ENCODE data around the gene MBD1.
A peak's percentile ranks its signal among the peaks of the same experiment; 100 is the strongest.
"Not testable (repeated sequence)": the region's sequence is repeated elsewhere in the genome, so short reads cannot be mapped to it uniquely, and the experiment has no call there.

The MBD1 gene

GRCh38 chr18:50310080-50310479 lies 28.8 kb upstream of the MBD1 start:
- no peaks in the 10 kb centered on the region for H3K27me3 ChIP-seq (ENCODE audit: control insufficient read depth, insufficient read depth, low read length, poor library complexity, severe bottlenecking)
- 93 to 95% methylated on average over 10 of the region's 10 CpGs for WGBS, 2 experiments
- H3K9me3 ChIP-seq (ENCODE audit: control insufficient read depth, low read length): no peaks in the 10 kb centered on the region
- H3K36me3 ChIP-seq (ENCODE audit: control insufficient read depth, insufficient read depth, low read length): no peaks in the 10 kb centered on the region
- H3K4me3 ChIP-seq (ENCODE audit: insufficient read depth, low read depth, low read length): no peak overlapping the region
- no peak overlapping the region for H3K27ac ChIP-seq (ENCODE audit: insufficient read depth, low read depth, low read length, poor library complexity, severe bottlenecking)
- H3K4me1 ChIP-seq (ENCODE audit: control insufficient read depth, insufficient read depth, low read length): no peaks in the 10 kb centered on the region

DNA sequence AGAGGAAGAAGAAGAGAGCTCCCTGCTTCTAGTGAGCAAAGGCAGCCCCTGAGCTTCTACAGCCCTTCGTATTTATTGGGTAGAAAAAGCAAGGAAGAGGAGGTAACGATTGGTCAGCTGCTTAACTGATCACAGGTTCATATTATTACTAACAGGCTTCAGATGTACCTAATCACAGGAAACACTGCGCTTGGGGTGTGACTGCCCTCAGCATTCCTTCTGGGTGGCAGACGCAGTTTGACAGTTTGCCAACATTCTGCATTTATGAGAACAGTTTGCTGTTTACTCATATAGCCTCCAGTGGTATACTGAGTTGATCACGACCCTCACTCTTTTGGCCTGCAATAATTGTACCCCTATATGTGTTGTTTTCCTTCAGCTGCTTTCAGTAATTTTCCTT lies 27.5 kb upstream of the MBD1 start:
- H3K4me3 ChIP-seq (ENCODE audit: insufficient read depth, low read depth, low read length); H3K4me1 ChIP-seq (ENCODE audit: control insufficient read depth, insufficient read depth, low read length); H3K27me3 ChIP-seq (ENCODE audit: control insufficient read depth, insufficient read depth, low read length, poor library complexity, severe bottlenecking); H3K36me3 ChIP-seq (ENCODE audit: control insufficient read depth, insufficient read depth, low read length); H3K9me3 ChIP-seq (ENCODE audit: control insufficient read depth, low read length); H3K27ac ChIP-seq (ENCODE audit: insufficient read depth, low read depth, low read length, poor library complexity, severe bottlenecking): not testable (repeated sequence)
- WGBS, 2 experiments: 89 to 92% methylated on average over 5 of the region's 5 CpGs

GRCh38 chr18:50307738-50308470 lies 26.6 kb upstream of the MBD1 start:
- Histone ChIP-seq H3K27me3 (ENCODE audit: control insufficient read depth, insufficient read depth, low read length, poor library complexity, severe bottlenecking) (no peaks in the 10 kb centered on the region), H3K9me3 (ENCODE audit: control insufficient read depth, low read length) (no peaks in the 10 kb centered on the region), H3K27ac (ENCODE audit: insufficient read depth, low read depth, low read length, poor library complexity, severe bottlenecking) (no peak overlapping the region), H3K4me1 (ENCODE audit: control insufficient read depth, insufficient read depth, low read length) (no peaks in the 10 kb centered on the region), H3K4me3 (ENCODE audit: insufficient read depth, low read depth, low read length) (peak overlapping the region; percentile 39), H3K36me3 (ENCODE audit: control insufficient read depth, insufficient read depth, low read length) (no peaks in the 10 kb centered on the region)
- 42 to 43% methylated on average over 26 of the region's 26 CpGs for WGBS, 2 experiments

GRCh38 chr18:50307400-50307737 lies 26.0 kb upstream of the MBD1 start:
- Histone ChIP-seq H3K36me3 (ENCODE audit: control insufficient read depth, insufficient read depth, low read length) (no peaks in the 10 kb centered on the region), H3K27ac (ENCODE audit: insufficient read depth, low read depth, low read length, poor library complexity, severe bottlenecking) (no peak overlapping the region), H3K9me3 (ENCODE audit: control insufficient read depth, low read length) (no peaks in the 10 kb centered on the region), H3K4me3 (ENCODE audit: insufficient read depth, low read depth, low read length) (peak overlapping the region; percentile 39), H3K27me3 (ENCODE audit: control insufficient read depth, insufficient read depth, low read length, poor library complexity, severe bottlenecking) (no peaks in the 10 kb centered on the region), H3K4me1 (ENCODE audit: control insufficient read depth, insufficient read depth, low read length) (no peaks in the 10 kb centered on the region)
- 24 to 32% methylated on average over 8 of the region's 8 CpGs for WGBS, 2 experiments

- H3K27me3 ChIP-seq (ENCODE audit: control insufficient read depth, insufficient read depth, low read length, poor library complexity, severe bottlenecking): no peaks in the 10 kb centered on the region
- WGBS, 2 experiments: 84 to 96% methylated on average over 8 of the region's 8 CpGs
These were observed 25.6 kb upstream of the MBD1 start for GRCh38 chr18:50306944-50307343.

DNA sequence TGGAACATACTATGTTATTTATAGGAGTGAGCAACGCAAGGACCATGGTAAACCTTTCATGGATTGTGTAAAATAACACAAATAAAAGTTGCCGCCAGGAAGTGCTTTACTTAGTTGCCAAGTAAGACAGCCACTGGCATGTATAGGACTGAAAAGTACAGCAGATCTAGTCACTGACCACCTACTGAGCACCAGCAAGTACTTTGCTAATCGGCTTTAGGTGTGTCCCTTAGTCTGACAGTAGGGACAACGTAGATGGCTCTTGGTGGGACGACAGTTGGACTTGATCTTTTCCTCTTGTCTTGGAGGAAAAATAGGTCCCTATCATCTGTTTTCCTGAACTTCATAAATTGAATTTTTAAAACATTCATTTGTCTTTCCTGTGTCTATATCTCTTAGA lies 19.8 kb upstream of the MBD1 start:
- H3K4me3 ChIP-seq (ENCODE audit: insufficient read depth, low read depth, low read length): no peak overlapping the region
- H3K27me3 ChIP-seq (ENCODE audit: control insufficient read depth, insufficient read depth, low read length, poor library complexity, severe bottlenecking): no peaks in the 10 kb centered on the region
- H3K9me3 ChIP-seq (ENCODE audit: control insufficient read depth, low read length): no peaks in the 10 kb centered on the region
- no peaks in the 10 kb centered on the region for H3K4me1 ChIP-seq (ENCODE audit: control insufficient read depth, insufficient read depth, low read length)
- H3K27ac ChIP-seq (ENCODE audit: insufficient read depth, low read depth, low read length, poor library complexity, severe bottlenecking): no peak overlapping the region
- 75 to 80% methylated on average over 5 of the region's 5 CpGs for WGBS, 2 experiments
- no peaks in the 10 kb centered on the region for H3K36me3 ChIP-seq (ENCODE audit: control insufficient read depth, insufficient read depth, low read length)

More at GRCh38 chr18:50306944-50307343, 25.6 kb upstream of the MBD1 start:
- Histone ChIP-seq H3K4me3 (ENCODE audit: insufficient read depth, low read depth, low read length) (no peak overlapping the region), H3K27ac (ENCODE audit: insufficient read depth, low read depth, low read length, poor library complexity, severe bottlenecking) (no peak overlapping the region), H3K36me3 (ENCODE audit: control insufficient read depth, insufficient read depth, low read length) (no peaks in the 10 kb centered on the region), H3K9me3 (ENCODE audit: control insufficient read depth, low read length) (no peaks in the 10 kb centered on the region), H3K4me1 (ENCODE audit: control insufficient read depth, insufficient read depth, low read length) (no peaks in the 10 kb centered on the region)

DNA sequence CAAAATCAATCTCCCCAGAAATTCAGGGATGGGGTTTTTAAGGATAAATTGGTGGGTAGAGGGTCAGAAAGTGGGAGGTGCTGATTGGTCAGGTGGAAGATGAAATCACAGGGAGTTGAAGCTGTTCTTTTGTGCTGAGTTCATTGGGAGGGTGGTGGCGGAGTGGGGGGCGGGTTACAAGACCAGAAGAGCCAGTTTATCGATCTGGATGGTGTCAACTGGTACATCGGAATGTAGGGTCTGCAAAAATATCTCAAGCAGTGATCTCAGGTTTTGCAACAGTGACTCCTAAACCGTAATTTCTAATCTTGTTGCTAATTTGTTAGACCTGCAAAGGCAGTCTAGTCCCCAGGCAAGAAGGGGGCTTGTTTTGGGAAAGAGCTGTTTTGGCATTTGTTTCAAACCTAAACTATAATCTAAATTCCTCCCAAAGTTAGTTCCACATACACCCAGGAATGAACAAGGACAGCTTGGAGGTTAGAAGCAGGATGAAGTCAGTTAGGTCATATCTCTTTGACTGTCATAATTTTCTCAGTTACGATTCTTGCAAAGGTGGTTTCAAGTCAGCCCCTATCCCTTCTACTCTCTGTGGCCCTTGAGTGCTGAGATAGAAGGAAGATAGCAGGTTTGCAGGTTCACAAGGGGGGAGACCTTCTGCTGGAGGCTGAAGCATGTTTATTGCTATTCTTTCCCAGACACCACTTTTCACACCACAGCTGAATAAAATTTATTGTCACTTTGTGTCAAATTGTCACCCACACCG lies 18.5 kb upstream of the MBD1 start:
- H3K27me3 ChIP-seq (ENCODE audit: control insufficient read depth, insufficient read depth, low read length, poor library complexity, severe bottlenecking): no peaks in the 10 kb centered on the region
- WGBS, 2 experiments: 82 to 84% methylated on average over 7 of the region's 7 CpGs
- no peaks in the 10 kb centered on the region for H3K36me3 ChIP-seq (ENCODE audit: control insufficient read depth, insufficient read depth, low read length)
- no peaks in the 10 kb centered on the region for H3K9me3 ChIP-seq (ENCODE audit: control insufficient read depth, low read length)
- H3K27ac ChIP-seq (ENCODE audit: insufficient read depth, low read depth, low read length, poor library complexity, severe bottlenecking): no peak overlapping the region
- no peak overlapping the region for H3K4me3 ChIP-seq (ENCODE audit: insufficient read depth, low read depth, low read length)
- H3K4me1 ChIP-seq (ENCODE audit: control insufficient read depth, insufficient read depth, low read length): no peaks in the 10 kb centered on the region

- Histone ChIP-seq H3K9me3 (ENCODE audit: control insufficient read depth, low read length) (no peaks in the 10 kb centered on the region), H3K27me3 (ENCODE audit: control insufficient read depth, insufficient read depth, low read length, poor library complexity, severe bottlenecking) (no peaks in the 10 kb centered on the region), H3K4me3 (ENCODE audit: insufficient read depth, low read depth, low read length) (no peak overlapping the region), H3K27ac (ENCODE audit: insufficient read depth, low read depth, low read length, poor library complexity, severe bottlenecking) (no peak overlapping the region), H3K4me1 (ENCODE audit: control insufficient read depth, insufficient read depth, low read length) (no peaks in the 10 kb centered on the region), H3K36me3 (ENCODE audit: control insufficient read depth, insufficient read depth, low read length) (no peaks in the 10 kb centered on the region)
- WGBS, 2 experiments: 96% methylated on average over 49 of the region's 49 CpGs
These were observed 17.3 kb upstream of the MBD1 start for GRCh38 chr18:50298443-50299284.

DNA sequence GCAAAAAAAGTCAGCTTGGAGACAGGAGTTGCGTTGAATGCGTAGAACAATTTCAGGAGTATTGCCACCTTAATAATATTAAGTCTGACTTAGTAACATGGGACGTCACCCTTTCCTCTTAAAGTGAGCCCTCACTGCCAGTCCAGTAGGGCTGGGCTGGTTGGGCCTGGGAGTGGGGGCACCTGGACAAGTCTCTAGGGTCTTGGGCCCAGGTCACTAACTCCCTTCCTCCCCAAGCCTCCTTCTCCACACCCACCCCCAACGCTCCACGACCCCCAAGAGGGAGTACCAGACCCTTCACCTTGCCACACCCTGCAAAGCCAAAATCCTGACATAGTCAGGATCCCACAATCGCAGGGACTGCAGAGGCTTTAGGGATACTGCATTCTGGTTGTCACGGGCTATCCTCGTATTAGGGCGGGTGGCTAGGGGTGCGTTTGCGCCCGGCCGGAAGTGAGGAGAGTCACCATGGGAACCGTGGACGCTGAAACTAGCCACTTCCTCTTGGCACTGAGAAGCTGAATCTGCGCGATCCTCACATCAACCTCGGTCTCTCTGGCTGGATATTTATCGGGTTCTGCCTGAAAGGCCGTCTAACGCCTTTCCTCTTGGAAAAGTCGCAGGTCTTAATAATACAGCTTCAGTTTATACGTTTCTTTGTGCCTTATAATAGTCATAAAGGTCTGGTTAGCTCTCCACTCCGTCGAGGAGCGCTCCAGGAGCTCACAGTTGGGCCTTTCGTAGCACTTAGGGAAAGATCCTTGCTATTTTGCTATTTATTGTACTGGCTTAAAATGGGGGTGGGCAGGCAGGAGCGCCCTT lies 16.5 kb upstream of the MBD1 start:
- WGBS, 2 experiments: 78 to 79% methylated on average over 28 of the region's 28 CpGs
- H3K4me3 ChIP-seq (ENCODE audit: insufficient read depth, low read depth, low read length): peak overlapping the region; percentile 3

More for the DNA sequence above, 16.5 kb upstream of the MBD1 start:
- H3K27ac ChIP-seq (ENCODE audit: insufficient read depth, low read depth, low read length, poor library complexity, severe bottlenecking): no peak overlapping the region
- no peaks in the 10 kb centered on the region for H3K27me3 ChIP-seq (ENCODE audit: control insufficient read depth, insufficient read depth, low read length, poor library complexity, severe bottlenecking)
- no peaks in the 10 kb centered on the region for H3K9me3 ChIP-seq (ENCODE audit: control insufficient read depth, low read length)
- H3K36me3 ChIP-seq (ENCODE audit: control insufficient read depth, insufficient read depth, low read length): no peaks in the 10 kb centered on the region
- no peaks in the 10 kb centered on the region for H3K4me1 ChIP-seq (ENCODE audit: control insufficient read depth, insufficient read depth, low read length)
